ENCODE measurements around the gene ATP6AP1.

ATP6AP1 gene

DNA sequence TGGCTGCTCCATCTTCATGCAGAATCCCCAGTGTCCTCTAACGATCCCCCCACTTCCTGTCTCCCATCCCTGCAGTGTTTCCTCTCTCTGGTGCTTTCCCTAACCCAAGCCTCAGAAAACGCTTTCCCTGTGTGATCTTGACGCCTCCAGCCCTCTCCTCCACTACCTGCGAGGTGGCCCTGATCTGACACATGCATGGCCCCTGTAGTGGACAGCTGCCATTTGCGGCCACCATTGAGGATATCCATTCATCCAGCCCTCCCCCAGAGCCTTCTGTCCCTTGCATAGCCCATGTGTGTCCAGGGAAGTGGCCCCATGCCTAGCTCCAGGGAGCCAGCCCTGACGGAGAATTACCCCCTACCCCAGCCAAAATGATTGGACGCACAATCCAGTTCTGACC is 54.8 kb downstream of the ATP6AP1 start:
- ChIA-PET POLR2A (no interaction called here), CTCF (interaction anchor here (0.6 kb wide), 1 partner anchor 43 kb away, joined by 3 read pairs; no protein-coding TSS in a partner anchor)
- H3K4me3 ChIP-seq (ENCODE audit: low read depth, low read length): no peak overlapping the region

GRCh38 chrX:154484255-154485149 is 56.0 kb downstream of the ATP6AP1 start:
- POLR2A ChIA-PET: interaction anchor here (0.8 kb wide), 1 partner anchor 11 kb away, joined by 3 read pairs; no protein-coding TSS in a partner anchor
- CTCF ChIA-PET: interaction anchor here (1.5 to 2.5 kb wide), 2 partner anchors 8 to 51 kb away, joined by 5 to 9 read pairs; no protein-coding TSS in a partner anchor
- TF ChIP-seq CTCF (IDR thresholded peaks at IDR 0.05; ENCODE audit: insufficient read depth, low read length, missing control alignments): no peak
- H3K4me3 ChIP-seq (ENCODE audit: low read depth, low read length): no peak overlapping the region
- DNase-seq (ENCODE audit: low read depth, low spot score): no peak

More for the DNA sequence above, 54.8 kb downstream of the ATP6AP1 start:
- DNase-seq (ENCODE audit: low read depth, low spot score): no peak
- no peak for TF ChIP-seq CTCF (IDR thresholded peaks at IDR 0.05; ENCODE audit: insufficient read depth, low read length, missing control alignments)

DNA sequence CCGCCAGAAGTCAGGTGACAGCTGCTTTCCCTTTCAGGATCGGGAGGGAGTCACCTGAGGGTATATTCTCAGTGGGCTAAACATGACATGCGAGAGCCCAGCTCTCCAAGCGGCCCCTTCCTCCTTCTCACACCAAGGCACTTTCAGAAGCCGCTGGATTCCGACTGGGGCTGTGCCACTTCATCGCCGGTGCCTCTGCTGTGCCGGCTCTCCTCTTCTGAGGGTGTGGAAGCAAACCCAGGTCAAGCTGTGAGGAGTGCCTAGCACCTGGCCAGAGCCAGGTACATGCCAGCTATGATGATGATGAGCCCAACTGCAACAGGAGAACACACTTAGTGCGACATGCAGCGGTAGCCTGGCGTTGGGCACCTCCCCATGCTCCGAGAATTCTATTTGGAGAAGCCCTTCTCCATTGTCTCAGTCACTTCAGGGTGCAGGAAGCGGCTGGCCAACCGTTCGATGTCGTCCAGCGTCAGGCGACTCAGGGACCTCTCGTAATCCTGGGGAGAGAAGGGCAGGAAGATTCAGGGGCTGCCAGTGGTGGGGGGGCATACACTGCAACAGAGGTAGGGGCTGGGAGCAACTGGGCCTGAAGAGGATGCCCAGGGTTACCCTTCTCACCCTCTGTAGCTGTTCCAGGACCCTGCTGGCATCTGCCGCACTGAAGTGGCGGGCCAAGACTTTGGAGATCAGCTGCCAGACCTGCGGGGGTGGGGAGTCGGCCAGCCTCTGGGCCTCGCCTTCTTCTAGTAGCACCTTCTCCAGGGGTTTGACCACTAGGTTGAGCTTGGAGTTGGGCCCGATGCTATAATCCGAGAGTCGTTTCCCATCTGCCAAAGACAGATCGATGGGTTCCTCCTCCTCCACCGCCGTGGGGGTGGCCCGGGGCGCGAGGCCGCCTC is 56.9 kb downstream of the ATP6AP1 start:
- H3K4me3 ChIP-seq (ENCODE audit: low read depth, low read length): peak overlapping the region; percentile 63
- ChIA-PET POLR2A (interaction anchor here (0.6 to 1.1 kb wide), 4 partner anchors 12 to 87 kb away, joined by 3 read pairs; partner anchors contain the start of gene RPL10), CTCF (interaction anchor here (1.0 to 2.5 kb wide), 3 partner anchors 9 to 51 kb away, joined by 4 to 9 read pairs (median 5); no protein-coding TSS in a partner anchor)
- TF ChIP-seq CTCF (IDR thresholded peaks at IDR 0.05; ENCODE audit: insufficient read depth, low read length, missing control alignments): no peak
- no peak for DNase-seq (ENCODE audit: low read depth, low spot score)

DNA sequence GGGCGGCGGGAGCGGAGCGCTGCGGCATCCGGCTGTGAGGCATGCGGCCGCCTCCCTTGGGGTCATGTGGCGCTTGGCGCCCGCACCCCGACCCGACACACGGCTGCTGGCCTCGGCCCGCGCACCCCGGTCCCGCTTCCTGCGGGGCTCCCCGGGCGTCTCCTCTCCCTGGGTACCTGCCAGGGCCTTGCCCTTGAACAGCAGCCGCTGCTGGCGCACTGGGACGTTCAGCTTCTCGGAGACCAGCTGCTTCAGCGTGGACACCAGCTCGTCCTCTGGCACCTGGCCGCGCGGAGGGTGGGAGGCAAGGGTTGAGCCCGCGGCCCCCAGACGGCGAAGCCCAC is 57.5 kb downstream of the ATP6AP1 start:
- ChIA-PET POLR2A (interaction anchor here (0.6 to 1.1 kb wide), 3 partner anchors 20 to 88 kb away, joined by 3 read pairs; partner anchors contain the start of gene RPL10), CTCF (interaction anchor here (1.0 to 2.5 kb wide), 3 partner anchors 10 to 50 kb away, joined by 4 to 9 read pairs (median 5); no protein-coding TSS in a partner anchor)
- H3K4me3 ChIP-seq (ENCODE audit: low read depth, low read length): peak overlapping the region; percentile 63
- no peak for DNase-seq (ENCODE audit: low read depth, low spot score)
- TF ChIP-seq CTCF (IDR thresholded peaks at IDR 0.05; ENCODE audit: insufficient read depth, low read length, missing control alignments): no peak
